ENCODE measurements around the gene JPH3. TPM values are rescaled to one million over a fixed set of nuclear protein-coding genes. Genes with fewer than 3 reads are reported as not detected.

JPH3 gene
- polyA plus RNA-seq, 6 donors from 2014 or later = not detected

GRCh38 chr16:87688876-87689815 is 86.8 kb downstream of the JPH3 start:
- Mint-ChIP-seq H3K27me3 (peaks cover 4 to 6% (median 6%) of the 10 kb centered on the region in 3 donors), H3K4me3 (no peak overlapping the region), H3K36me3 (no peaks in the 10 kb centered on the region), H3K4me1 (no peaks in the 10 kb centered on the region), H3K27ac (no peak overlapping the region), H3K9me3 (no peaks in the 10 kb centered on the region)
- ATAC-seq (ENCODE audit: low read depth in 2 of 2) (no peak), DNase-seq (no peak)

GRCh38 chr16:87689956-87690465 is 87.7 kb downstream of the JPH3 start:
- Mint-ChIP-seq H3K27me3 (peaks cover 4 to 6% (median 6%) of the 10 kb centered on the region in 3 donors), H3K9me3 (no peaks in the 10 kb centered on the region), H3K36me3 (no peaks in the 10 kb centered on the region), H3K4me3 (no peak overlapping the region), H3K27ac (no peak overlapping the region), H3K4me1 (no peaks in the 10 kb centered on the region)
- no peak for ATAC-seq (ENCODE audit: low read depth in 2 of 2)
- no peak for DNase-seq

DNA sequence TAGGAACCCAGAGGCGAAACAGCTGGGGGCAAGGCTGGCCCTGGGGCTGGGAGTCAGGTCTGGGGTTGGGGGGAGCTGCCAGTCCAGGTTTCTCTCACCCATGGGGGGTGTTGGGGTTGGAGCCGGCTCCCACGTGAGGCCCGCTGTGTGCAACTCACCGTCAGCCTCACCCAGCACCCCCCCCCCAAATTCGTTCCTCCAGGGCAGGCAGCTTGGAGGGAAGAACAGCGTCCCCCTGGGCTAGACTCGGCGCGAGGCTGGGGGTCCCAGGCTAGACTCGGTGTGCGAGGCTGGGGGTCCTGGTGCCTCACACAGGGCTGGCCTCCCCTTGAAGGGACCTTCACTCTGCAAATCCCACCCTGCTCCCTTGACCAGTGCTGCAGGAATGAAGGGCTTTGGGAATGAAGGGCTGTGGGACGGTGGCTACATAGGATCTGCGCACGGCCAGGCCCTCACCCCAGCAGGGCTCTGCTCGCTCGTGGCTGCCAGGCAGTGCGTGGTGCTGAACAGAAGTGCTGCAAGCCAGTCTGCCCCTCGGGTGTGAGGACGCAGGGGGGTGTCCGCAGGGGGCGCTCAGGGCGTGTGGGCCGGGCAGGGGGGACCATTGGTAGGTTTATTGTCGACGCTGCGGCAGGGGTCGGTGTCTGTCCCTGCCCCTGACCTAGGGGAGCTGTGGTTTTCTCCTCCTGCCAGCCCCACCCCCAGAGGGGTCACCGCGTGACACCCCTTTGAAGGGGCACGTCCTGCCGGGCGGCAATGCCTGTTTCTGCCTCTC is 88.8 kb downstream of the JPH3 start:
- no peak overlapping the region for H3K4me3 Mint-ChIP-seq
- peaks cover 0 to 6% (median 0%) of the 10 kb centered on the region in 3 donors for H3K27me3 Mint-ChIP-seq
- no peak for ATAC-seq (ENCODE audit: low read depth in 2 of 2)
- H3K27ac Mint-ChIP-seq = no peak overlapping the region
- no peaks in the 10 kb centered on the region for H3K36me3 Mint-ChIP-seq
- H3K9me3 Mint-ChIP-seq = no peaks in the 10 kb centered on the region
- H3K4me1 Mint-ChIP-seq = no peaks in the 10 kb centered on the region
- DNase-seq = no peak

GRCh38 chr16:87691686-87692079 is 89.4 kb downstream of the JPH3 start:
- DNase-seq (no peak), ATAC-seq (ENCODE audit: low read depth in 2 of 2) (no peak)
- Mint-ChIP-seq H3K27me3 (peaks cover 0 to 6% (median 0%) of the 10 kb centered on the region in 3 donors), H3K4me3 (no peak overlapping the region), H3K4me1 (no peaks in the 10 kb centered on the region), H3K27ac (no peak overlapping the region), H3K9me3 (no peaks in the 10 kb centered on the region), H3K36me3 (no peaks in the 10 kb centered on the region)

DNA sequence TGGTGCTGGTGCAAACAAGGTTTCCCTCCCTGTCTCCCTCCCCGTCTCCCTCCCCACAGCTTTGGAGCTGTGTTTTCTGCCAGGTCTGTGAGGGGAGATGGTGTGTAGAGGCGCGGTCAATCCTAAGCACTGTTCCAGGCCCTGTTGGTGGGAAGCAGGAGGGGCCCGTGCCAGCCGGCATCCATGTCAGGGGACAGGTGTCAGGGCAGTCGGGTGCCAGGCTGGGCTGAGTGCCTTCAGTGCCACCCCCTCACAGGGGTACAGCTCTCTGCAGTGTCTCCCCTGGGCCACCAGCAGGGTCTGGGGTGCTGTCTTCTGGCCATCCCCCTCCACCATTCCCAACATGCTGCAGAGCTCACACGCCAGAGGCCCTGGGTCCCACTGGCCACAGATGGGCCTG is 89.9 kb downstream of the JPH3 start:
- H3K27ac Mint-ChIP-seq = no peak overlapping the region
- no peaks in the 10 kb centered on the region for H3K4me1 Mint-ChIP-seq
- DNase-seq (no peak), ATAC-seq (ENCODE audit: low read depth in 2 of 2) (no peak)
- peak overlapping the region in 1 of 8 donors; percentile 61 for H3K4me3 Mint-ChIP-seq
- no peaks in the 10 kb centered on the region for H3K36me3 Mint-ChIP-seq
- H3K9me3 Mint-ChIP-seq = no peaks in the 10 kb centered on the region
- peaks cover 0 to 5% (median 0%) of the 10 kb centered on the region in 3 donors for H3K27me3 Mint-ChIP-seq

- H3K4me3 Mint-ChIP-seq = peak overlapping the region in 1 of 8 donors; percentile 61
- no peak for DNase-seq
- H3K27ac Mint-ChIP-seq = peak overlapping the region in 1 of 6 donors; percentile 23
- H3K9me3 Mint-ChIP-seq = no peaks in the 10 kb centered on the region
- H3K27me3 Mint-ChIP-seq = no peaks in the 10 kb centered on the region
- ATAC-seq (ENCODE audit: low read depth in 2 of 2) = no peak
- no peaks in the 10 kb centered on the region for H3K36me3 Mint-ChIP-seq
- H3K4me1 Mint-ChIP-seq = peaks cover 0 to 2% (median 0%) of the 10 kb centered on the region in 3 donors
Measured at GRCh38 chr16:87692756-87693155, 90.4 kb downstream of the JPH3 start.

- H3K4me1 Mint-ChIP-seq = peaks cover 5 to 12% (median 10%) of the 10 kb centered on the region in 3 donors
- H3K27me3 Mint-ChIP-seq = no peaks in the 10 kb centered on the region
Measured at GRCh38 chr16:87693827-87694226, 91.5 kb downstream of the JPH3 start.

DNA sequence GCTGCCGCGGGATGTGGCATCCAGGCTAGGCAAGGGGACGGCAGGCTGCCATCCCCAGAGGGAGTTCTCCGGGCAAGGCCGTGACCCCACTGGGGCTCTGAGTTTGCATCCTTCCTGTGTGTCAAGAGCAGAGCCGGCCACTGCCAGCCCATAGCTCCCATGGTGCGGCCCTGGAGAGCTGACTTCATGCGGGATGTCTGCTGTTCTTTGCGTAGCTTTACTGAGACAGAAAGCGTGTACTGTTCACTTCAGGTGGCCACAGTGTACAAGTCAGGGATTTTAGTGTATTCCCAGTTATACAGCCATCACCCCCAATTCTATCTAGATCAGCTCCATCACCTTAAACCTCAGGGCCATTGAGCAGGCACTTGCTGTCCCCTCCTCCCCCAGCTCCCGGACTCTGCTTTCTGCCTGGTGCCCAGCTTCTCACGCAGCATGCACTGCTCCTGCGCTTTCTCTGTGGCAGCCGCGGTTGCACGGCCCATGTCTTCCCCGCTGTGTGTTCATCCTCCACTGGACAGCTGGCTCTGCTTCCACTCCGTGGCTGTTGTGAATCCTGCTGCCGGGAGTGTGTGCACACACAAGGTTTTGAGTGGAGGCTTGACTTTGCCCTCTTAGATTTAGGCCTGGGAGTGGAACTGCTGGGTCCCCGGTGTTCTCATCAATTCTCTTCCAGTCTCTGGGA is 92.3 kb downstream of the JPH3 start:
- no peaks in the 10 kb centered on the region for H3K9me3 Mint-ChIP-seq
- DNase-seq (no peak), ATAC-seq (ENCODE audit: low read depth in 2 of 2) (no peak)
- no peaks in the 10 kb centered on the region for H3K27me3 Mint-ChIP-seq
- H3K27ac Mint-ChIP-seq = peak overlapping the region in 1 of 6 donors; percentile 81
- no peaks in the 10 kb centered on the region for H3K36me3 Mint-ChIP-seq
- no peak overlapping the region for H3K4me3 Mint-ChIP-seq
- peaks cover 10 to 20% (median 17%) of the 10 kb centered on the region in 3 donors for H3K4me1 Mint-ChIP-seq

More at GRCh38 chr16:87693827-87694226, 91.5 kb downstream of the JPH3 start:
- no peak for DNase-seq
- Mint-ChIP-seq H3K27ac (peak overlapping the region in 1 of 6 donors; percentile 56), H3K9me3 (no peaks in the 10 kb centered on the region), H3K4me3 (no peak overlapping the region), H3K36me3 (no peaks in the 10 kb centered on the region)
- no peak for ATAC-seq (ENCODE audit: low read depth in 2 of 2)

DNA sequence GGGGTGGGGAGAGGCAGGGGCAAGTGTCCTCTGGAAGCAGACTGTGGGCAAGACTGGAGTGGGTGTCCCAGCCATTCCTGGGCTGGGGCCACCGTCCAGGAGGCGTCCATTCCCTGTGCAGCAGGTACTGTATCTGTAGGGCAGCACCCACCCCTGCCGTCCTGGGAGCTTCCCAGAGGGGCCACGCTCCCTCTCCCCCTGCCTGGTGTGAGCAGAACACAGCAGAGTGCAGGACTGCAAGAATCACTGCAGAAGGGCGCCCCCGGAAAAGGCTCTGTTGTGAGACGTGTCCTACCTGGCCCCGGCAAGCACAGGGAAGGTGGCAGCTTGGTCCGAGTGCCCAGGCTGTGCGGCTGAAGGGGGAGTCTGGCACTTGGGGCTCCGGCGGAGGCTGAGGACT is 93.2 kb downstream of the JPH3 start:
- ATAC-seq (ENCODE audit: low read depth in 2 of 2) = no peak
- Mint-ChIP-seq H3K4me3 (no peak overlapping the region), H3K4me1 (peaks cover 17 to 28% (median 26%) of the 10 kb centered on the region in 3 donors), H3K27ac (no peak overlapping the region), H3K27me3 (no peaks in the 10 kb centered on the region), H3K36me3 (no peaks in the 10 kb centered on the region), H3K9me3 (no peaks in the 10 kb centered on the region)
- no peak for DNase-seq

DNA sequence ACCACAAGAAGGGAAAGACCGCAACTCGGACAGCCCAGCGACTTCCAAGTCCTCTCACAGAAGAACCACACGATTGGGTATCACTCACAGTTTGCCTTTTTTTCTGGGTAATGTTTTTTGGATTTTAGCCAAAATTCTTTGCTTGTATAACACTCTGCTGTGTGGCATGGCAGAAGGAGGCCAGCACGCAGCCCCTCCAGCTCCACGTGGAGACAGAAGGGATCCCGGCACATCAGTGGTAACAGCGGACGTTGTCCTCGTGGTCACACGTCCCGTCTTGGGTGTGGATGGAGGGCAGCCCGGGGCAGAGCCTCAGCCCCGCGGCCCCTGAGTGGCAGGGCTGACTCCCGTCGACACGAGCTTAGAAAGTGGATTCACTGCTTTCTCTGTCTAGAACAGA is 94.4 kb downstream of the JPH3 start:
- no peak overlapping the region for H3K4me3 Mint-ChIP-seq
- H3K4me1 Mint-ChIP-seq = peaks cover 27 to 40% (median 38%) of the 10 kb centered on the region in 3 donors
- ATAC-seq (ENCODE audit: low read depth in 2 of 2) = no peak
- H3K27me3 Mint-ChIP-seq = no peaks in the 10 kb centered on the region
- H3K9me3 Mint-ChIP-seq = no peaks in the 10 kb centered on the region
- DNase-seq = no peak
- H3K36me3 Mint-ChIP-seq = no peaks in the 10 kb centered on the region
- no peak overlapping the region for H3K27ac Mint-ChIP-seq

- H3K4me1 Mint-ChIP-seq = peaks cover 32 to 45% (median 42%) of the 10 kb centered on the region in 3 donors
- H3K4me3 Mint-ChIP-seq = peak overlapping the region in 1 of 8 donors; percentile 19
- H3K27ac Mint-ChIP-seq = peak overlapping the region in 1 of 6 donors; percentile 19
- ATAC-seq (ENCODE audit: low read depth in 2 of 2) (no peak), DNase-seq (no peak)
- no peaks in the 10 kb centered on the region for H3K9me3 Mint-ChIP-seq
- H3K36me3 Mint-ChIP-seq = no peaks in the 10 kb centered on the region
- H3K27me3 Mint-ChIP-seq = no peaks in the 10 kb centered on the region
Measured at GRCh38 chr16:87697256-87697655, 94.9 kb downstream of the JPH3 start.

GRCh38 chr16:87697792-87698191 is 95.5 kb downstream of the JPH3 start:
- Mint-ChIP-seq H3K36me3 (no peaks in the 10 kb centered on the region), H3K27ac (no peak overlapping the region), H3K27me3 (no peaks in the 10 kb centered on the region), H3K4me1 (peaks cover 37 to 50% (median 47%) of the 10 kb centered on the region in 3 donors), H3K4me3 (peak overlapping the region in 3 of 8 donors; percentile 19 to 69 (median 47)), H3K9me3 (no peaks in the 10 kb centered on the region)
- DNase-seq = no peak
- ATAC-seq (ENCODE audit: low read depth in 2 of 2) = no peak

- ATAC-seq (ENCODE audit: low read depth in 2 of 2) = no peak
- H3K9me3 Mint-ChIP-seq = no peaks in the 10 kb centered on the region
- H3K27ac Mint-ChIP-seq = peak overlapping the region in 3 of 6 donors; percentile 45 to 79 (median 66)
- no peaks in the 10 kb centered on the region for H3K27me3 Mint-ChIP-seq
- H3K36me3 Mint-ChIP-seq = no peaks in the 10 kb centered on the region
- peak overlapping the region in 4 of 8 donors; percentile 12 to 77 (median 45) for H3K4me3 Mint-ChIP-seq
- DNase-seq = no peak
- H3K4me1 Mint-ChIP-seq = peaks cover 37 to 55% (median 52%) of the 10 kb centered on the region in 3 donors
Measured at GRCh38 chr16:87698241-87698640, 95.9 kb downstream of the JPH3 start.

Data from naive B cell (primary cell).